ENCODE measurements around the gene LRRC73. TPM values are rescaled to one million over a fixed set of nuclear protein-coding genes. Genes with fewer than 3 reads are reported as not detected.

Gene LRRC73
- total RNA-seq, 2 experiments from 2014 or later: 0.45 to 0.52 TPM

DNA sequence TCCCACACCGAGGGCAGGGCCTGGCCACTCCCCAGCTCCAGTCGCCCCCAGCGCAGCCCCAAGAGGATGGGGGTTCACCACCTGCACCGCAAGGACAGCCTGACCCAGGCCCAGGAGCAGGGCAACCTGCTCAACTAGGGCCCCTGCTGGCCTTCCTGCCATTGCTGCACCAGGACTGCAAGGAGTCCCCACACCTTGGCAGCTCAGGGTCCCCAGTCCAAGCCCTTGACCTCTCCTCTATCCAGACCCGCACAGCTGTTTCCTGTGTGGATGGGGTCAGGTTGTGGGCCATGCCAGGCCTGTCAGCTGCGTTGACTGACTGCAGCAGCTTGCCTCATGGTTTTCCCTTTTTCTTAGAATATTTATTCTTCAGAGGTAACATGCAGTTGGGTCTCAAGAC is 4.4 kb downstream of the LRRC73 start:
- intact Hi-C loops (cut with DNase I, micrococcal nuclease): loop anchor here (1.0 to 10.0 kb wide), 7 partner anchors 51 to 601 kb away; partner anchors contain the start of gene ZNF318 (in 2 of the 2)
- H3K27me3 Mint-ChIP-seq: peaks cover 23% of the 10 kb centered on the region
- no peak for ATAC-seq (ENCODE audit: poor library complexity)
- no peak overlapping the region for H3K4me3 Mint-ChIP-seq
- Histone ChIP-seq H3K9me3 (ENCODE audit: control insufficient read depth in 1 of 2, insufficient read depth in 1 of 2, low read length in 2 of 2) (no peaks in the 10 kb centered on the region), H3K27ac (ENCODE audit: low read depth in 1 of 2, low read length in 2 of 2) (no peak overlapping the region), H3K27me3 (ENCODE audit: control insufficient read depth in 1 of 2, insufficient read depth in 2 of 2, low read length in 2 of 2) (peaks cover 20% of the 10 kb centered on the region in 2 experiments), H3K4me3 (ENCODE audit: low read length) (no peak overlapping the region), H3K4me1 (ENCODE audit: insufficient read depth, low read length) (peaks cover 26% of the 10 kb centered on the region), H3K36me3 (ENCODE audit: insufficient read depth, low read length) (peaks cover 44% of the 10 kb centered on the region)
- H3K27ac Mint-ChIP-seq: no peak overlapping the region
- H3K9me3 Mint-ChIP-seq: no peaks in the 10 kb centered on the region
- peaks cover 60% of the 10 kb centered on the region for H3K36me3 Mint-ChIP-seq (ENCODE audit: low read depth)
- DNase-seq: no peak
- TF ChIP-seq, protein P1, sequence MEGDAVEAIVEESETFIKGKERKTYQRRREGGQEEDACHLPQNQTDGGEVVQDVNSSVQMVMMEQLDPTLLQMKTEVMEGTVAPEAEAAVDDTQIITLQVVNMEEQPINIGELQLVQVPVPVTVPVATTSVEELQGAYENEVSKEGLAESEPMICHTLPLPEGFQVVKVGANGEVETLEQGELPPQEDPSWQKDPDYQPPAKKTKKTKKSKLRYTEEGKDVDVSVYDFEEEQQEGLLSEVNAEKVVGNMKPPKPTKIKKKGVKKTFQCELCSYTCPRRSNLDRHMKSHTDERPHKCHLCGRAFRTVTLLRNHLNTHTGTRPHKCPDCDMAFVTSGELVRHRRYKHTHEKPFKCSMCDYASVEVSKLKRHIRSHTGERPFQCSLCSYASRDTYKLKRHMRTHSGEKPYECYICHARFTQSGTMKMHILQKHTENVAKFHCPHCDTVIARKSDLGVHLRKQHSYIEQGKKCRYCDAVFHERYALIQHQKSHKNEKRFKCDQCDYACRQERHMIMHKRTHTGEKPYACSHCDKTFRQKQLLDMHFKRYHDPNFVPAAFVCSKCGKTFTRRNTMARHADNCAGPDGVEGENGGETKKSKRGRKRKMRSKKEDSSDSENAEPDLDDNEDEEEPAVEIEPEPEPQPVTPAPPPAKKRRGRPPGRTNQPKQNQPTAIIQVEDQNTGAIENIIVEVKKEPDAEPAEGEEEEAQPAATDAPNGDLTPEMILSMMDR (IDR thresholded peaks at IDR 0.05): no peak
- POLR2A ChIA-PET: interaction anchor here (0.7 to 1.4 kb wide), 4 partner anchors 32 to 473 kb away, joined by 3 to 4 read pairs (median 4); partner anchors contain the start of gene DLK2
- peaks cover 15% of the 10 kb centered on the region for H3K4me1 Mint-ChIP-seq (ENCODE audit: low read depth)
- CTCF ChIA-PET: interaction anchor here (0.7 to 2.7 kb wide), 14 partner anchors 10 to 276 kb away, joined by 3 to 13 read pairs (median 4); partner anchors contain the start of genes ABCC10, DLK2, DNPH1 and POLR1C

DNA sequence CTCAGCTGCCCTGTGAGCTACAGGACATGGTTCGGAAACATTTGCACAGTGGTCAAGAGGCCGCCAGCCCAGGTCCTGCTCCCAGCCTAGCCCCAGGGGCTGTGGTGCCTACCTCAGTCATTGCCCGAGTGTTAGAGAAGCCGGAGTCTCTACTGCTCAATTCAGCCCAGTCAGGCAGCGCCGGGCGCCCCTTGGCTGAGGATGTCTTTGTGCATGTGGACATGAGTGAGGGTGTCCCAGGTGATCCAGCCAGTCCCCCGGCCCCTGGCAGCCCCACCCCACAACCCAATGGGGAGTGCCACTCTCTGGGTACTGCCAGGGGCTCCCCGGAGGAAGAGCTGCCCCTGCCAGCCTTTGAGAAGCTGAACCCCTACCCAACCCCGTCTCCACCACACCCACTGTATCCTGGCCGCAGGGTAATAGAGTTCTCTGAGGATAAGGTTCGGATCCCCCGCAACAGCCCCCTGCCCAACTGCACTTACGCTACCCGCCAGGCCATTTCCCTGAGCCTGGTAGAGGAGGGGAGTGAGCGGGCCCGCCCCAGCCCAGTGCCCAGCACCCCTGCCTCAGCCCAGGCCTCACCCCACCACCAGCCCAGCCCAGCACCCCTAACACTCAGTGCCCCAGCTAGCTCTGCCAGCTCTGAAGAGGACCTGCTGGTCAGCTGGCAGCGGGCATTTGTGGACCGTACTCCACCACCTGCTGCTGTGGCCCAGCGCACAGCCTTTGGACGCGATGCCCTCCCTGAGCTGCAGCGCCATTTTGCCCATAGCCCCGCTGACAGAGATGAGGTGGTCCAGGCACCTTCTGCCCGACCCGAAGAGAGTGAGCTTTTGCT is 5.2 kb downstream of the LRRC73 start:
- H3K36me3 ChIP-seq (ENCODE audit: insufficient read depth, low read length): peaks cover 51% of the 10 kb centered on the region
- H3K4me3 ChIP-seq (ENCODE audit: low read length): no peak overlapping the region
- TF ChIP-seq, protein P1 (IDR thresholded peaks at IDR 0.05): no peak
- DNase-seq: no peak
- Mint-ChIP-seq H3K4me1 (ENCODE audit: low read depth) (peaks cover 15% of the 10 kb centered on the region), H3K27me3 (peaks cover 23% of the 10 kb centered on the region), H3K9me3 (no peaks in the 10 kb centered on the region), H3K27ac (no peak overlapping the region), H3K36me3 (ENCODE audit: low read depth) (peaks cover 66% of the 10 kb centered on the region), H3K4me3 (no peak overlapping the region)
- CTCF ChIA-PET: interaction anchor here (0.7 to 1.0 kb wide), 2 partner anchors 18 to 264 kb away, joined by 3 read pairs; no protein-coding TSS in a partner anchor
- POLR2A ChIA-PET: interaction anchor here (0.9 to 1.3 kb wide), 2 partner anchors 49 to 136 kb away, joined by 3 to 4 read pairs; partner anchors contain the start of gene DLK2
- peaks cover 20% of the 10 kb centered on the region in 2 experiments for H3K27me3 ChIP-seq (ENCODE audit: control insufficient read depth in 1 of 2, insufficient read depth in 2 of 2, low read length in 2 of 2)
- ATAC-seq (ENCODE audit: poor library complexity): no peak
- intact Hi-C loops (cut with DNase I, micrococcal nuclease): loop anchor here (5.0 to 10.0 kb wide), 5 partner anchors 118 to 600 kb away; partner anchors contain the start of gene ZNF318 (in 2 of the 2)
- no peaks in the 10 kb centered on the region for H3K9me3 ChIP-seq (ENCODE audit: control insufficient read depth in 1 of 2, insufficient read depth in 1 of 2, low read length in 2 of 2)
- H3K27ac ChIP-seq (ENCODE audit: low read depth in 1 of 2, low read length in 2 of 2): no peak overlapping the region
- peaks cover 21% of the 10 kb centered on the region for H3K4me1 ChIP-seq (ENCODE audit: insufficient read depth, low read length)

DNA sequence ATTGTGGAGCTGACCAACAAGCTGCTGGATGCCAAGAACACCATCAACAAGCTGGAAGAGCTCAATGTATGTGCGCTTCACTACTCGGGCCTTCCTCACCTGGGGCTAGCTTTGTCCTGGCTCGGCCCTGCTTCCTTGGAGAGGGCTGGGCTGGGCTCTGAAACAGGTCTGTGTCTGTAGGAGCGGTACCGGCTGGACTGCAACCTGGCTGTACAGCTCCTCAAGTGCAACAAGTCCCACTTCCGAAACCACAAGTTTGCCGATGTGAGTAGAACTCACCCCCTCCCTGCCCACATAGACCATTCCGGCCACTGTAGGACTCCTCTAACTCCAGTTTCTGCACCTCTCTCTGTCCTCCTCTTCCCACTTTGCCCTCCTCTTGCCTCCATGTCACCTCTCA is 6.7 kb downstream of the LRRC73 start:
- H3K36me3 ChIP-seq (ENCODE audit: insufficient read depth, low read length): peaks cover 66% of the 10 kb centered on the region
- intact Hi-C loops (cut with DNase I, micrococcal nuclease): loop anchor here in 1 of 2 experiments (10.0 kb wide), 1 partner anchor 599 kb away; no protein-coding TSS in a partner anchor
- POLR2A ChIA-PET: interaction anchor here (0.9 kb wide), 1 partner anchor 48 kb away, joined by 4 read pairs; the partner anchor contains the start of gene DLK2
- peaks cover 13% of the 10 kb centered on the region for H3K27me3 Mint-ChIP-seq
- H3K4me1 Mint-ChIP-seq (ENCODE audit: low read depth): peaks cover 6% of the 10 kb centered on the region
- H3K27ac Mint-ChIP-seq: no peak overlapping the region
- no peak overlapping the region for H3K4me3 ChIP-seq (ENCODE audit: low read length)
- H3K36me3 Mint-ChIP-seq (ENCODE audit: low read depth): peaks cover 73% of the 10 kb centered on the region
- DNase-seq (no peak), ATAC-seq (ENCODE audit: poor library complexity) (no peak)
- H3K4me3 Mint-ChIP-seq: no peak overlapping the region
- TF ChIP-seq, protein P1 (IDR thresholded peaks at IDR 0.05): no peak
- H3K9me3 ChIP-seq (ENCODE audit: control insufficient read depth in 1 of 2, insufficient read depth in 1 of 2, low read length in 2 of 2): no peaks in the 10 kb centered on the region
- H3K4me1 ChIP-seq (ENCODE audit: insufficient read depth, low read length): peaks cover 14% of the 10 kb centered on the region
- peaks cover 9 to 10% of the 10 kb centered on the region in 2 experiments for H3K27me3 ChIP-seq (ENCODE audit: control insufficient read depth in 1 of 2, insufficient read depth in 2 of 2, low read length in 2 of 2)
- CTCF ChIA-PET: no interaction called here
- H3K27ac ChIP-seq (ENCODE audit: low read depth in 1 of 2, low read length in 2 of 2): no peak overlapping the region
- H3K9me3 Mint-ChIP-seq: no peaks in the 10 kb centered on the region

All from CD4-positive, alpha-beta T cell (primary cell).